ENCODE results near the gene GAS2L1.
A peak's percentile ranks its signal among the peaks of the same experiment; 100 is the strongest.

GAS2L1 gene

DNA sequence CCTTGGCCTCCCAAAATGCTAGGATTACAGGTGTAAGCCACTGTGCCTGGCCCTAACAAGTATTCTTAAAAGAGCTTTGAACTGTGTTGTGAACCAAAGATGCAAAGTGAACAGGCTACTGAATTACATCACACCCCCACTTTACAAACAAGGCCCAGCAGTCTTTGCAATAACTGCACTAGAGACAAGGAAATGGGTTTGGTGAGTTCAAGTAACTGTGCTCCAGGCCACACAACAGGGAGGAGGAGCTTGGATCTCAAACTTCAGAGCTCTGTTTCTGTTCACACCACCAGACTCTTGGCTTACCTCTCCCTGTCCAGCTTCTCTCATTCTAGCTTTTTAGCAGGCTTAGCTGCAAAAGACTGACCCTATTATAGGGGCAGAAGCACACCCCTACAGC, 39.5 kb downstream of the GAS2L1 start:
- H3K36me3 ChIP-seq: peaks cover 60% of the 10 kb centered on the region
- H3K9me3 ChIP-seq: no peaks in the 10 kb centered on the region
- no peak for TF ChIP-seq CTCF (IDR thresholded peaks at IDR 0.05; ENCODE audit: low read depth, low read length)
- no peak overlapping the region for H3K4me3 ChIP-seq (ENCODE audit: low read depth, low read length)
- peaks cover 17% of the 10 kb centered on the region for H3K4me1 ChIP-seq
- no peak for DNase-seq
- no peaks in the 10 kb centered on the region for H3K27me3 ChIP-seq

GRCh38 chr22:29346659-29347058, 40.2 kb downstream of the GAS2L1 start:
- no peaks in the 10 kb centered on the region for H3K9me3 ChIP-seq
- H3K27me3 ChIP-seq: no peaks in the 10 kb centered on the region
- DNase-seq: no peak
- peaks cover 60% of the 10 kb centered on the region for H3K36me3 ChIP-seq
- H3K4me3 ChIP-seq (ENCODE audit: low read depth, low read length): no peak overlapping the region
- H3K4me1 ChIP-seq: peaks cover 17% of the 10 kb centered on the region
- TF ChIP-seq CTCF (IDR thresholded peaks at IDR 0.05; ENCODE audit: low read depth, low read length): no peak

DNA sequence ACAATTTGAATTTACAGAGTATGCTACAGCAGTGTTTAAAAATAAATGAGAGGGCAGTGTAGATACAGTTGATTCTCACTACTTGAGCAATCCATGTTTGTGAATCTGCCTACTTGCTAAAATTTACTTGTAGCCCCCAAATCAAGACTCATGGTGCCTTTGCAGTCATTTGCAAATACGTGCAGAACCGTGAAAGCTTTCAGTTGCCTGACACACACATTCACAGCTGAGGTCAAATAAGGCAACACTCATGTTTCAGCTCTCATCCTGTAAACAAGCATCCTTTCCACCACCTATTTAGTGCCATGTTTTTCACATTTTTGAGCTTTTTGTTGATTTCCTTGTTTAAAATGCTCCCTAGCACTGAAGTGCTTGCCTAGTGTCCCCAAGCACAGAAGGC, 41.6 kb downstream of the GAS2L1 start:
- H3K36me3 ChIP-seq: peaks cover 63% of the 10 kb centered on the region

GRCh38 chr22:29348956-29349355, 42.5 kb downstream of the GAS2L1 start:
- DNase-seq: no peak
- H3K36me3 ChIP-seq: peaks cover 72% of the 10 kb centered on the region
- no peaks in the 10 kb centered on the region for H3K27me3 ChIP-seq
- peaks cover 6% of the 10 kb centered on the region for H3K4me1 ChIP-seq
- no peaks in the 10 kb centered on the region for H3K9me3 ChIP-seq
- no peak overlapping the region for H3K4me3 ChIP-seq (ENCODE audit: low read depth, low read length)
- TF ChIP-seq CTCF (IDR thresholded peaks at IDR 0.05; ENCODE audit: low read depth, low read length): no peak

More for the DNA sequence above, 41.6 kb downstream of the GAS2L1 start:
- Histone ChIP-seq H3K9me3 (no peaks in the 10 kb centered on the region), H3K4me1 (peaks cover 14% of the 10 kb centered on the region), H3K4me3 (ENCODE audit: low read depth, low read length) (no peak overlapping the region), H3K27me3 (no peaks in the 10 kb centered on the region)
- TF ChIP-seq CTCF (IDR thresholded peaks at IDR 0.05; ENCODE audit: low read depth, low read length): no peak
- no peak for DNase-seq

- Histone ChIP-seq H3K36me3 (peaks cover 80% of the 10 kb centered on the region), H3K4me1 (peaks cover 6% of the 10 kb centered on the region), H3K4me3 (ENCODE audit: low read depth, low read length) (no peak overlapping the region), H3K27me3 (no peaks in the 10 kb centered on the region), H3K9me3 (no peaks in the 10 kb centered on the region)
- no peak for TF ChIP-seq CTCF (IDR thresholded peaks at IDR 0.05; ENCODE audit: low read depth, low read length)
- DNase-seq: no peak
Measured at GRCh38 chr22:29351042-29351441, 44.6 kb downstream of the GAS2L1 start.

DNA sequence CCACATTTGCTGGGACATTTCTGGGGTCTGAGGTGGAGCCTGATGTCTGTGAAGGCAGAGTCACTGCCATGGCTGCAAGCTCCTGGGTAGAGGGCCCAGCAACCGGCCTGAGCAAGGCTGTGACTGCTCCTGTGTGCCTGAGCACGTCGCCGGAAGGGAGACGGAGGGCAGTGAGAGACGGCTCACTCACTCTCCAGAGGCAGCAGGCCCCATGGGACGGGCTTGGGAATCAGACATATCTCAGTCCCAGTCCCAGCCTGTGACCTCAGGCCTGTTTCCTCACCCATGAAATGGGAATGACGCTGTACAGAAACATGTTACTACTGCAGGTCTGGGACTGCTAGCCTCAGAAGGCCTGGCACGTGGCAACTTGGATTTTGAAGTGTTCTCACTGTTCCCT, 45.4 kb downstream of the GAS2L1 start:
- Histone ChIP-seq H3K9me3 (no peaks in the 10 kb centered on the region), H3K4me1 (peaks cover 6% of the 10 kb centered on the region), H3K4me3 (ENCODE audit: low read depth, low read length) (no peak overlapping the region), H3K36me3 (peaks cover 72% of the 10 kb centered on the region), H3K27me3 (no peaks in the 10 kb centered on the region)
- peak; percentile 85 for DNase-seq
- TF ChIP-seq CTCF (IDR thresholded peaks at IDR 0.05; ENCODE audit: low read depth, low read length): no peak

Measured in BE2C (cell line).